HEK293 (cell line): ENCODE measurements around the gene SIAH2.

Source experiments
- CTCF ChIA-PET: fragments of 350-600 bp; formaldehyde crosslinking; extraction: SDS; loops from one replicate; lab custom pipeline; 2021; ENCODE audit warnings: antibody characterized with exemption; lab: Yijun Ruan, JAX
- POLR2A ChIA-PET: fragments of 300-600 bp; formaldehyde crosslinking; extraction: SDS; loops from one replicate; lab custom pipeline; 2020; ENCODE audit warnings: antibody characterized with exemption, inconsistent platforms; lab: Yijun Ruan, JAX
- H3K27ac ChIP-seq: fragments of 200-500 bp; sonication (Bioruptor generic); 2 replicates; pipeline ENCODE4 v1.5.1; 2014; ENCODE audit warnings: low read depth, low read length, control low read depth, inconsistent platforms; ENCODE audit errors: extremely low read depth
- H3K36me3 ChIP-seq, 2 experiments: fragments of 200-500 bp in 1 of 2; sonication (Bioruptor generic) in 1 of 2; 1 replicate in 1 of 2; 2 replicates in 1 of 2; pipeline ENCODE4 v1.5.1; 2014 to 2017; ENCODE audit warnings: inconsistent platforms in 2 of 2, low read length in 2 of 2; ENCODE audit not compliant: control insufficient read depth in 2 of 2, insufficient read depth in 1 of 2
- H3K4me1 ChIP-seq: fragments of 200-500 bp; sonication (Bioruptor generic); 2 replicates; pipeline ENCODE4 v1.5.1; 2014; ENCODE audit warnings: mild to moderate bottlenecking, low read length, inconsistent platforms; ENCODE audit not compliant: control insufficient read depth, insufficient read depth
- H3K4me3 ChIP-seq: 2 replicates; pipeline ENCODE4 v1.5.1; 2011; ENCODE audit warnings: low read depth, mild to moderate bottlenecking, control low read depth, low read length, moderate library complexity
- H3K9me3 ChIP-seq: fragments of 200-500 bp; sonication (Bioruptor generic); 2 replicates; pipeline ENCODE4 v1.5.1; 2014; ENCODE audit warnings: low read depth, low read length, inconsistent platforms; ENCODE audit not compliant: control insufficient read depth, insufficient read depth
- AEBP2 ChIP-seq: fragments of 450-650 bp; formaldehyde crosslinking; IDR thresholded peaks from 2 replicates; pipeline ENCODE4 v1.5.1; 2016; ENCODE audit warnings: missing biosample characterization, missing genetic modification characterization, borderline replicate concordance
- GLI2 ChIP-seq: fragments of 450-650 bp; formaldehyde crosslinking; IDR thresholded peaks from 2 replicates; pipeline ENCODE4; 2017; ENCODE audit warnings: missing biosample characterization, missing genetic modification characterization, low read depth, borderline replicate concordance
- HOXA7 ChIP-seq: sonication (generic); formaldehyde crosslinking; IDR thresholded peaks from 2 replicates; pipeline ENCODE4 v1.8.1; 2022; ENCODE audit warnings: missing genetic modification reagents, borderline replicate concordance
- IKZF3 ChIP-seq: fragments of 450-650 bp; IDR thresholded peaks from 2 replicates; pipeline ENCODE4 v1.5.0; 2018; ENCODE audit warnings: missing biosample characterization, mild to moderate bottlenecking, missing genetic modification characterization, moderate library complexity
- TCF7L2 ChIP-seq: IDR thresholded peaks from 2 replicates; pipeline ENCODE4 v1.6.1; 2011; ENCODE audit warnings: low read depth, mild to moderate bottlenecking, inconsistent platforms, low read length, moderate library complexity, borderline replicate concordance
- YY1 ChIP-seq: fragments of 450-650 bp; formaldehyde crosslinking; IDR thresholded peaks from 2 replicates; pipeline ENCODE4 v1.5.1; 2018; ENCODE audit warnings: missing biosample characterization, missing genetic modification characterization
- ZBTB8A ChIP-seq: fragments of 450-650 bp; formaldehyde crosslinking; IDR thresholded peaks from 2 replicates; pipeline ENCODE4 v1.5.1; 2016; ENCODE audit warnings: missing biosample characterization, missing genetic modification characterization
- ZFHX2 ChIP-seq: fragments of 450-650 bp; formaldehyde crosslinking; conservative IDR thresholded peaks from 2 replicates; pipeline ENCODE4 v1.5.1; 2016; ENCODE audit warnings: missing biosample characterization, missing genetic modification characterization
- ZFP69B ChIP-seq: fragments of 450-650 bp; formaldehyde crosslinking; IDR thresholded peaks from 2 replicates; pipeline ENCODE4 v1.5.1; 2016; ENCODE audit warnings: missing biosample characterization, missing genetic modification characterization
- ZNF280C ChIP-seq: fragments of 450-650 bp; formaldehyde crosslinking; IDR thresholded peaks from 2 replicates; pipeline ENCODE4 v1.5.1; 2016; ENCODE audit warnings: missing biosample characterization, missing genetic modification characterization
- ZNF324 ChIP-seq: fragments of 450-650 bp; formaldehyde crosslinking; IDR thresholded peaks from 2 replicates; pipeline ENCODE4 v1.5.1; 2016; ENCODE audit warnings: missing biosample characterization, missing genetic modification characterization
- ZNF623 ChIP-seq: fragments of 450-650 bp; formaldehyde crosslinking; IDR thresholded peaks from 2 replicates; pipeline ENCODE4 v1.5.1; 2016; ENCODE audit warnings: missing biosample characterization, missing genetic modification characterization
- ZNF626 ChIP-seq: fragments of 450-650 bp; sonication (Bioruptor Pico); formaldehyde crosslinking; IDR thresholded peaks from 2 replicates; pipeline ENCODE4 v1.5.1; 2018; ENCODE audit warnings: missing biosample characterization, missing genetic modification characterization, inconsistent platforms
- ZNF707 ChIP-seq: fragments of 450-650 bp; formaldehyde crosslinking; IDR thresholded peaks from 2 replicates; pipeline ENCODE4 v1.5.1; 2016; ENCODE audit warnings: missing biosample characterization, missing genetic modification characterization
- TF ChIP-seq, protein P1 (sequence below): fragments of 450-650 bp; formaldehyde crosslinking; IDR thresholded peaks from 2 replicates; pipeline ENCODE4 v1.5.1; 2016; ENCODE audit warnings: missing biosample characterization, missing genetic modification characterization, low read depth
- TF ChIP-seq, protein P2 (sequence below): fragments of 450-650 bp; formaldehyde crosslinking; IDR thresholded peaks from 2 replicates; pipeline ENCODE4 v1.5.1; 2016; ENCODE audit warnings: missing biosample characterization, missing genetic modification characterization
- TF ChIP-seq, protein P3 (sequence below): fragments of 450-650 bp; formaldehyde crosslinking; conservative IDR thresholded peaks from 2 replicates; pipeline ENCODE4 v1.5.1; 2016; ENCODE audit warnings: low read depth, missing biosample characterization, missing genetic modification characterization
- TF ChIP-seq, protein P4 (sequence below): fragments of 450-650 bp; formaldehyde crosslinking; IDR thresholded peaks from 2 replicates; pipeline ENCODE4 v1.5.1; 2016; ENCODE audit warnings: missing biosample characterization, missing genetic modification characterization
- TF ChIP-seq, protein P5 (sequence below): fragments of 450-650 bp; formaldehyde crosslinking; IDR thresholded peaks from 2 replicates; pipeline ENCODE4 v1.5.1; 2017; ENCODE audit warnings: missing biosample characterization, missing genetic modification characterization

The SIAH2 gene

GRCh38 chr3:150793641-150794040, 30.7 kb upstream of the SIAH2 start:
- H3K9me3 ChIP-seq = no peaks in the 10 kb centered on the region
- POLR2A ChIA-PET = no interaction called here
- H3K4me1 ChIP-seq = 0 out of 2 replicates have a peak, but pooled peaks cover 6% of the 10 kb centered on the region
- no peaks in the 10 kb centered on the region for H3K36me3 ChIP-seq
- H3K4me3 ChIP-seq = no peak overlapping the region
- no peak overlapping the region for H3K27ac ChIP-seq
- TF ChIP-seq ZNF707 (tag by site-specific recombination) (no peak), YY1 (no peak), IKZF3 (no peak)
- TF ChIP-seq, protein P1, sequence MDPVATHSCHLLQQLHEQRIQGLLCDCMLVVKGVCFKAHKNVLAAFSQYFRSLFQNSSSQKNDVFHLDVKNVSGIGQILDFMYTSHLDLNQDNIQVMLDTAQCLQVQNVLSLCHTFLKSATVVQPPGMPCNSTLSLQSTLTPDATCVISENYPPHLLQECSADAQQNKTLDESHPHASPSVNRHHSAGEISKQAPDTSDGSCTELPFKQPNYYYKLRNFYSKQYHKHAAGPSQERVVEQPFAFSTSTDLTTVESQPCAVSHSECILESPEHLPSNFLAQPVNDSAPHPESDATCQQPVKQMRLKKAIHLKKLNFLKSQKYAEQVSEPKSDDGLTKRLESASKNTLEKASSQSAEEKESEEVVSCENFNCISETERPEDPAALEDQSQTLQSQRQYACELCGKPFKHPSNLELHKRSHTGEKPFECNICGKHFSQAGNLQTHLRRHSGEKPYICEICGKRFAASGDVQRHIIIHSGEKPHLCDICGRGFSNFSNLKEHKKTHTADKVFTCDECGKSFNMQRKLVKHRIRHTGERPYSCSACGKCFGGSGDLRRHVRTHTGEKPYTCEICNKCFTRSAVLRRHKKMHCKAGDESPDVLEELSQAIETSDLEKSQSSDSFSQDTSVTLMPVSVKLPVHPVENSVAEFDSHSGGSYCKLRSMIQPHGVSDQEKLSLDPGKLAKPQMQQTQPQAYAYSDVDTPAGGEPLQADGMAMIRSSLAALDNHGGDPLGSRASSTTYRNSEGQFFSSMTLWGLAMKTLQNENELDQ (tag by site-specific recombination) = no peak
- CTCF ChIA-PET = interaction anchor here (1.0 kb wide), 1 partner anchor 71 kb away, joined by 3 read pairs; no protein-coding TSS in a partner anchor

DNA sequence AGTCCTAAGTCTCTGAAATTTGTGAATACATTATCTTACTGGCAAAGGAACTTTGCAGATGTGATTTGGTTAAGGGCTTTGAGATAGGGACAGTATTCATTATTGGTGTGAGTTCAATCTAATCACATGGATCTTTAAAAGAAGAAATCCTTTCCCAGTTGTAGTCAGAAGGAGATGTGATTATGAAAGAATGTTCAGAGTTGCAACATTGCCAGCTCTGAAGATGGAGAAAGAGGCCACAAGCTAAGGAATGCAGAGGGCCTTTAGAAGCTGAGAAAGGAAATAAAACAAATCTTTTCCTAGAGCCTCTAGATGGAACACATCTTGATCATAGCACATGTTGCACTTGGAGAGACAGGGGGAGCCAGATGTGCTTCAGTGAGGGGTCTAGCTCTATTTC, 27.7 kb upstream of the SIAH2 start:
- POLR2A ChIA-PET = no interaction called here
- CTCF ChIA-PET = interaction anchor here (0.7 kb wide), 1 partner anchor 160 kb away, joined by 5 read pairs; no protein-coding TSS in a partner anchor
- no peaks in the 10 kb centered on the region for H3K4me1 ChIP-seq
- H3K36me3 ChIP-seq = no peaks in the 10 kb centered on the region
- H3K9me3 ChIP-seq = no peaks in the 10 kb centered on the region
- no peak overlapping the region for H3K4me3 ChIP-seq
- H3K27ac ChIP-seq = no peak overlapping the region
- TF ChIP-seq YY1 (no peak), ZNF280C (tag by site-specific recombination) (no peak), TCF7L2 (no peak), HOXA7 (no peak), ZNF324 (tag by site-specific recombination) (no peak), ZFP69B (no peak), IKZF3 (no peak), ZFHX2 (tag by site-specific recombination) (no peak), ZNF626 (tag by site-specific recombination) (no peak), AEBP2 (tag by site-specific recombination) (no peak), ZNF623 (tag by site-specific recombination) (no peak), GLI2 (no peak), ZBTB8A (tag by site-specific recombination) (no peak)
- TF ChIP-seq, protein P2, sequence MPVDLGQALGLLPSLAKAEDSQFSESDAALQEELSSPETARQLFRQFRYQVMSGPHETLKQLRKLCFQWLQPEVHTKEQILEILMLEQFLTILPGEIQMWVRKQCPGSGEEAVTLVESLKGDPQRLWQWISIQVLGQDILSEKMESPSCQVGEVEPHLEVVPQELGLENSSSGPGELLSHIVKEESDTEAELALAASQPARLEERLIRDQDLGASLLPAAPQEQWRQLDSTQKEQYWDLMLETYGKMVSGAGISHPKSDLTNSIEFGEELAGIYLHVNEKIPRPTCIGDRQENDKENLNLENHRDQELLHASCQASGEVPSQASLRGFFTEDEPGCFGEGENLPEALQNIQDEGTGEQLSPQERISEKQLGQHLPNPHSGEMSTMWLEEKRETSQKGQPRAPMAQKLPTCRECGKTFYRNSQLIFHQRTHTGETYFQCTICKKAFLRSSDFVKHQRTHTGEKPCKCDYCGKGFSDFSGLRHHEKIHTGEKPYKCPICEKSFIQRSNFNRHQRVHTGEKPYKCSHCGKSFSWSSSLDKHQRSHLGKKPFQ = no peak
- TF ChIP-seq, protein P3, sequence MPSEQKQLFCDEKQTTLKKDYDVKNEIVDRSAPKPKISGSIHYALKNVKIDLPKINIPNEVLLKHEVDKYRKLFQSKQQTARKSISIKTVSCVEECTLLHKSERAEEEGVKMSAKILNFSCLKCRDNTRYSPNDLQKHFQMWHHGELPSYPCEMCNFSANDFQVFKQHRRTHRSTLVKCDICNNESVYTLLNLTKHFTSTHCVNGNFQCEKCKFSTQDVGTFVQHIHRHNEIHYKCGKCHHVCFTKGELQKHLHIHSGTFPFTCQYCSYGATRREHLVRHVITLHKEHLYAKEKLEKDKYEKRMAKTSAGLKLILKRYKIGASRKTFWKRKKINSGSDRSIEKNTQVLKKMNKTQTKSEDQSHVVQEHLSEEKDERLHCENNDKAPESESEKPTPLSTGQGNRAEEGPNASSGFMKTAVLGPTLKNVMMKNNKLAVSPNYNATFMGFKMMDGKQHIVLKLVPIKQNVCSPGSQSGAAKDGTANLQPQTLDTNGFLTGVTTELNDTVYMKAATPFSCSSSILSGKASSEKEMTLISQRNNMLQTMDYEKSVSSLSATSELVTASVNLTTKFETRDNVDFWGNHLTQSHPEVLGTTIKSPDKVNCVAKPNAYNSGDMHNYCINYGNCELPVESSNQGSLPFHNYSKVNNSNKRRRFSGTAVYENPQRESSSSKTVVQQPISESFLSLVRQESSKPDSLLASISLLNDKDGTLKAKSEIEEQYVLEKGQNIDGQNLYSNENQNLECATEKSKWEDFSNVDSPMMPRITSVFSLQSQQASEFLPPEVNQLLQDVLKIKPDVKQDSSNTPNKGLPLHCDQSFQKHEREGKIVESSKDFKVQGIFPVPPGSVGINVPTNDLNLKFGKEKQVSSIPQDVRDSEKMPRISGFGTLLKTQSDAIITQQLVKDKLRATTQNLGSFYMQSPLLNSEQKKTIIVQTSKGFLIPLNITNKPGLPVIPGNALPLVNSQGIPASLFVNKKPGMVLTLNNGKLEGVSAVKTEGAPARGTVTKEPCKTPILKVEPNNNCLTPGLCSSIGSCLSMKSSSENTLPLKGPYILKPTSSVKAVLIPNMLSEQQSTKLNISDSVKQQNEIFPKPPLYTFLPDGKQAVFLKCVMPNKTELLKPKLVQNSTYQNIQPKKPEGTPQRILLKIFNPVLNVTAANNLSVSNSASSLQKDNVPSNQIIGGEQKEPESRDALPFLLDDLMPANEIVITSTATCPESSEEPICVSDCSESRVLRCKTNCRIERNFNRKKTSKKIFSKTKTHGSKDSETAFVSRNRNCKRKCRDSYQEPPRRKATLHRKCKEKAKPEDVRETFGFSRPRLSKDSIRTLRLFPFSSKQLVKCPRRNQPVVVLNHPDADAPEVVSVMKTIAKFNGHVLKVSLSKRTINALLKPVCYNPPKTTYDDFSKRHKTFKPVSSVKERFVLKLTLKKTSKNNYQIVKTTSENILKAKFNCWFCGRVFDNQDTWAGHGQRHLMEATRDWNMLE (tag by site-specific recombination) = no peak
- TF ChIP-seq, protein P4, sequence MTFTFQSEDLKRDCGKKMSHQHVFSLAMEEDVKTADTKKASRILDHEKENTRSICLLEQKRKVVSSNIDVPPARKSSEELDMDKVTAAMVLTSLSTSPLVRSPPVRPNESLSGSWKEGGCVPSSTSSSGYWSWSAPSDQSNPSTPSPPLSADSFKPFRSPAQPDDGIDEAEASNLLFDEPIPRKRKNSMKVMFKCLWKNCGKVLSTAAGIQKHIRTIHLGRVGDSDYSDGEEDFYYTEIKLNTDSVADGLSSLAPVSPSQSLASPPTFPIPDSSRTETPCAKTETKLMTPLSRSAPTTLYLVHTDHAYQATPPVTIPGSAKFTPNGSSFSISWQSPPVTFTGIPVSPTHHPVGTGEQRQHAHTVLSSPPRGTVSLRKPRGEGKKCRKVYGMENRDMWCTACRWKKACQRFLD = no peak
- TF ChIP-seq, protein P5, sequence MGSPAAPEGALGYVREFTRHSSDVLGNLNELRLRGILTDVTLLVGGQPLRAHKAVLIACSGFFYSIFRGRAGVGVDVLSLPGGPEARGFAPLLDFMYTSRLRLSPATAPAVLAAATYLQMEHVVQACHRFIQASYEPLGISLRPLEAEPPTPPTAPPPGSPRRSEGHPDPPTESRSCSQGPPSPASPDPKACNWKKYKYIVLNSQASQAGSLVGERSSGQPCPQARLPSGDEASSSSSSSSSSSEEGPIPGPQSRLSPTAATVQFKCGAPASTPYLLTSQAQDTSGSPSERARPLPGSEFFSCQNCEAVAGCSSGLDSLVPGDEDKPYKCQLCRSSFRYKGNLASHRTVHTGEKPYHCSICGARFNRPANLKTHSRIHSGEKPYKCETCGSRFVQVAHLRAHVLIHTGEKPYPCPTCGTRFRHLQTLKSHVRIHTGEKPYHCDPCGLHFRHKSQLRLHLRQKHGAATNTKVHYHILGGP = no peak
